ENCODE measurements around the gene MDFIC. TPM values are rescaled to one million over a fixed set of nuclear protein-coding genes. Genes with fewer than 3 reads are reported as not detected.

MDFIC gene
- total and polyA plus RNA-seq, 2 of the 4 experiments (the other 2 are of a cell fraction): 16.9 to 35.0 TPM

DNA sequence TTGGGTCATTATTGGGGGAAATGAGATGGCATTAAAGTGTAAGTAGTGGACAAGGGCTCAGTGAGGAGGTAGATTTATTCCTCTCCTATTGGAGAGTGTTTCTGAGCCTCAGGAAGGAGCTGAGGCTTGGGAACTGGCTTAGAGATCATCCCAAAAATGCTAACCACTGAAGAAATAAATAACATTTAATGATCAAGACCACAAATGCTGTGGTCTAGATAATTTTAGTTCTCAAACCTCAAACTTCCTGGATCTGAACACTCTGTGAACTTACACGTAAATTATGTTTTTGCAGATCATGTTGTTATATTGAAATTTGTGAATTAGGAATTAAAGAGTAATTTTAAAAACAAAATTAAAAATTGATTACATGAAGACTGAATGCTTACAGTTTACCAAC lies 27.3 kb downstream of the MDFIC start:
- DNase-seq: no peak
- WGBS, 2 experiments (ENCODE audit: extremely low coverage in 2 of 2, insufficient read length in 1 of 2): no CpG with 5 or more reads among the region's 1 CpG

More for the DNA sequence above, 27.3 kb downstream of the MDFIC start:
- Histone ChIP-seq H3K9me1 (ENCODE audit: insufficient read depth, low read length) (no peaks in the 10 kb centered on the region; the same call in 1 of the 2 replicates), H2BK15ac (ENCODE audit: low read depth, low read length) (no peak overlapping the region), H2BK20ac (ENCODE audit: low read depth, low read length) (no peak overlapping the region), H4K91ac (ENCODE audit: insufficient read depth, low read depth, low read length) (no peak overlapping the region), H3K9me3 (ENCODE audit: control insufficient read depth, insufficient read depth, low read length) (no peaks in the 10 kb centered on the region), H2AK5ac (ENCODE audit: low read depth, low read length) (no peak overlapping the region), H3K23ac (ENCODE audit: low read depth, low read length) (no peak overlapping the region), H3K4me1 (ENCODE audit: control insufficient read depth, insufficient read depth, low read length) (peaks cover 5% of the 10 kb centered on the region), H4K5ac (ENCODE audit: low read depth, low read length) (no peak overlapping the region), H2AK9ac (replicated peaks; ENCODE audit: low read depth, low read length, poor library complexity) (no peak overlapping the region), H3K9ac (ENCODE audit: low read depth, low read length) (no peak overlapping the region), H3K79me1 (ENCODE audit: low read depth in 1 of 2, low read length in 2 of 2) (peaks cover 12 to 58% of the 10 kb centered on the region in 2 experiments), H2BK120ac (ENCODE audit: low read depth, low read length) (no peak overlapping the region), H4K8ac (ENCODE audit: low read depth in 2 of 2, low read length in 2 of 2) (no peak overlapping the region), H2AFZ (replicated peaks; ENCODE audit: low read length, poor library complexity) (no peak overlapping the region), H4K20me1 (ENCODE audit: insufficient read depth, low read length) (no peaks in the 10 kb centered on the region), H3K36me3 (ENCODE audit: control insufficient read depth, insufficient read depth, low read length) (0 out of 2 replicates have a peak, but pooled peaks cover 1% of the 10 kb centered on the region), H3K18ac (ENCODE audit: low read depth, low read length) (no peak overlapping the region), H3K4me2 (ENCODE audit: low read depth, low read length) (no peak overlapping the region), H3K56ac (ENCODE audit: extremely low read depth, insufficient read depth, low read length) (no peak overlapping the region), H3K4me3 (ENCODE audit: insufficient read depth, low read depth, low read length) (no peak overlapping the region), H3K27me3 (ENCODE audit: control insufficient read depth, insufficient read depth, low read length) (no peaks in the 10 kb centered on the region), H3K14ac (replicated peaks; ENCODE audit: low read depth, low read length) (no peak overlapping the region), H2BK5ac (ENCODE audit: low read depth, low read length, poor library complexity, severe bottlenecking) (no peak overlapping the region), H3K4ac (ENCODE audit: low read depth, low read length) (no peak overlapping the region), H3K27ac (ENCODE audit: insufficient read depth, low read length) (no peak overlapping the region)
- CTCF ChIA-PET: no interaction called here
- POLR2A ChIA-PET (ENCODE audit: unreplicated experiment): no interaction called here
- dilution Hi-C loops (cut with HindIII; ENCODE audit: low sequenced_read_pairs, unreplicated experiment): no loop called here
- TF ChIP-seq RAD21 (IDR thresholded peaks at IDR 0.05; ENCODE audit: low read length) (no peak), RFX5 (IDR thresholded peaks at IDR 0.05; ENCODE audit: low read depth, low read length) (no peak), RCOR1 (IDR thresholded peaks at IDR 0.05; ENCODE audit: insufficient replicate concordance, low read length) (no peak), BHLHE40 (IDR thresholded peaks at IDR 0.05; ENCODE audit: low read depth, low read length) (no peak), CHD1 (IDR thresholded peaks at IDR 0.05; ENCODE audit: low read depth, low read length) (no peak), CEBPB (IDR thresholded peaks at IDR 0.05; ENCODE audit: low read depth, low read length) (no peak), NFE2L2 (IDR thresholded peaks at IDR 0.05; ENCODE audit: low read depth, low read length) (no peak), MAFK (IDR thresholded peaks at IDR 0.05; ENCODE audit: low read depth, low read length) (no peak), FOS (IDR thresholded peaks at IDR 0.05; ENCODE audit: low read depth, low read length) (no peak), SMC3 (IDR thresholded peaks at IDR 0.05; ENCODE audit: low read depth, low read length) (no peak), MAZ (IDR thresholded peaks at IDR 0.05; ENCODE audit: borderline replicate concordance, low read depth, low read length) (no peak), MXI1 (IDR thresholded peaks at IDR 0.05; ENCODE audit: borderline replicate concordance, low read depth, low read length) (no peak), POLR2A (IDR thresholded peaks at IDR 0.05; ENCODE audit: low read depth, low read length) (no peak)
- TF ChIP-seq, protein P1, sequence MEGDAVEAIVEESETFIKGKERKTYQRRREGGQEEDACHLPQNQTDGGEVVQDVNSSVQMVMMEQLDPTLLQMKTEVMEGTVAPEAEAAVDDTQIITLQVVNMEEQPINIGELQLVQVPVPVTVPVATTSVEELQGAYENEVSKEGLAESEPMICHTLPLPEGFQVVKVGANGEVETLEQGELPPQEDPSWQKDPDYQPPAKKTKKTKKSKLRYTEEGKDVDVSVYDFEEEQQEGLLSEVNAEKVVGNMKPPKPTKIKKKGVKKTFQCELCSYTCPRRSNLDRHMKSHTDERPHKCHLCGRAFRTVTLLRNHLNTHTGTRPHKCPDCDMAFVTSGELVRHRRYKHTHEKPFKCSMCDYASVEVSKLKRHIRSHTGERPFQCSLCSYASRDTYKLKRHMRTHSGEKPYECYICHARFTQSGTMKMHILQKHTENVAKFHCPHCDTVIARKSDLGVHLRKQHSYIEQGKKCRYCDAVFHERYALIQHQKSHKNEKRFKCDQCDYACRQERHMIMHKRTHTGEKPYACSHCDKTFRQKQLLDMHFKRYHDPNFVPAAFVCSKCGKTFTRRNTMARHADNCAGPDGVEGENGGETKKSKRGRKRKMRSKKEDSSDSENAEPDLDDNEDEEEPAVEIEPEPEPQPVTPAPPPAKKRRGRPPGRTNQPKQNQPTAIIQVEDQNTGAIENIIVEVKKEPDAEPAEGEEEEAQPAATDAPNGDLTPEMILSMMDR (conservative IDR thresholded peaks at IDR 0.05; ENCODE audit: low read depth, low read length): no peak
- TF ChIP-seq, protein P2, sequence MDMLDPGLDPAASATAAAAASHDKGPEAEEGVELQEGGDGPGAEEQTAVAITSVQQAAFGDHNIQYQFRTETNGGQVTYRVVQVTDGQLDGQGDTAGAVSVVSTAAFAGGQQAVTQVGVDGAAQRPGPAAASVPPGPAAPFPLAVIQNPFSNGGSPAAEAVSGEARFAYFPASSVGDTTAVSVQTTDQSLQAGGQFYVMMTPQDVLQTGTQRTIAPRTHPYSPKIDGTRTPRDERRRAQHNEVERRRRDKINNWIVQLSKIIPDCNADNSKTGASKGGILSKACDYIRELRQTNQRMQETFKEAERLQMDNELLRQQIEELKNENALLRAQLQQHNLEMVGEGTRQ (IDR thresholded peaks at IDR 0.05; ENCODE audit: low read depth, low read length): no peak
- TF ChIP-seq, protein P3, sequence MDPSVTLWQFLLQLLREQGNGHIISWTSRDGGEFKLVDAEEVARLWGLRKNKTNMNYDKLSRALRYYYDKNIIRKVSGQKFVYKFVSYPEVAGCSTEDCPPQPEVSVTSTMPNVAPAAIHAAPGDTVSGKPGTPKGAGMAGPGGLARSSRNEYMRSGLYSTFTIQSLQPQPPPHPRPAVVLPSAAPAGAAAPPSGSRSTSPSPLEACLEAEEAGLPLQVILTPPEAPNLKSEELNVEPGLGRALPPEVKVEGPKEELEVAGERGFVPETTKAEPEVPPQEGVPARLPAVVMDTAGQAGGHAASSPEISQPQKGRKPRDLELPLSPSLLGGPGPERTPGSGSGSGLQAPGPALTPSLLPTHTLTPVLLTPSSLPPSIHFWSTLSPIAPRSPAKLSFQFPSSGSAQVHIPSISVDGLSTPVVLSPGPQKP (IDR thresholded peaks at IDR 0.05; ENCODE audit: borderline replicate concordance, low read depth, low read length): no peak
- no peak for ATAC-seq (ENCODE audit: low read depth)
- BruUV-seq (replicated peaks): no TSS peak
- intact Hi-C loops (cut with micrococcal nuclease): no loop called here
- in situ Hi-C loops (cut with MboI; ENCODE audit: low sequenced_read_pairs): no loop called here

Measured in IMR-90 (cell line).